GM06990 (cell line): ENCODE data around the gene CHST6.
"Not testable (repeated sequence)": the region's sequence is repeated elsewhere in the genome, so short reads cannot be mapped to it uniquely, and the experiment has no call there.

Experiments
- DNase-seq: peaks from one replicate; pipeline ENCODE4 v3.0.0-alpha.2; 2011; ENCODE audit not compliant: insufficient read length; ENCODE audit errors: extremely low read depth
- H3K27me3 ChIP-seq: replicated peaks from 2 replicates; pipeline ENCODE4 v1.6.0; 2011; ENCODE audit warnings: low read length; ENCODE audit not compliant: control insufficient read depth, insufficient read depth
- H3K36me3 ChIP-seq: 2 replicates; pipeline ENCODE4 v1.5.1; 2011; ENCODE audit warnings: low read length; ENCODE audit not compliant: control insufficient read depth, insufficient read depth
- H3K4me3 ChIP-seq: replicated peaks from 2 replicates; pipeline ENCODE4 v1.5.1; 2011; ENCODE audit warnings: low read depth, mild to moderate bottlenecking, control low read depth, low read length
- TF ChIP-seq, protein P1 (sequence below): IDR thresholded peaks from 2 replicates; pipeline ENCODE4 v1.5.1; 2011; ENCODE audit warnings: low read length, control low read depth, mild to moderate bottlenecking, inconsistent platforms; ENCODE audit not compliant: insufficient read depth, poor library complexity, severe bottlenecking

The CHST6 gene

DNA sequence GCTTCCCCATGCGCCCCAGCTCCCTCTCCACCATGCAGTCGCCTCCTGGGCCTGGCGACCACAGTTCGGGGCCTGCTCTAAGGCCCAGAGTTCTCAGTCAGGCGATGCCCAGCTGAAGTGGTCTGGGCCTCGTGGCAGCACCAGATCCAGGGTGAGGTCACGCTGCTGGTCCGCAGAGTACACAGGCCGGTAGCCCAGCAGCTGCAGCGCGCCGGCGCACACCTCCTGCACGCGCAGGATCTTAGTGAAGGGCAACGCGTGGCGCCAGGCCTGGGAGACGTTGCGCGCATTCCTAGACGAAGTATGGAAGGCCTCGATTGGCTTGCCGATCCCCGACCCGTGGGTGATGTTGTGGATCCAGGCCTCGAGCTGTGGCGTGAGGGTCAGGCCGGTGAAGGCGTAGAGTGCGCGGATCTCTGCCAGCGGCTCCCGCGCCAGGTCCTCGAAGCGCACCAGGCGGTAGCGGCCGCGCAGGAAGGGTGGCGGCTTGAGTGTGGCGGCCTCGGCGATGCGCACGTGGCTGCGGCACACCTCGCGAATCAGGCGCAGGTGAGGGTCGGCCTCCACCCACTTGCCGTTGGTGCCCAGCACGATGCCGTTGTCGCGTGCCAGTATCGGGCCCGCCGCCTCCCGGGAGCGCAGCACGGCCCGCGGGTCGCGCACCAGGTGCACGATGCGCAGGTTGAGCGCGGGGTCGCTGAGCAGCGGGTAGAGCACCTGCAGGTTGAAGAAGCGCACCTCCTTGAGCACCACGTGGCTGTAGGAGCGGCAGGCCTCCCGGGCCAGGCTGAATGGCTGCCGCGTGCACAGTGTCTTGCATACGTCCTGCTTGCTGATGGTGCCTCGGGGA lies 34.0 kb upstream of the CHST6 start:
- Histone ChIP-seq H3K27me3 (no peaks in the 10 kb centered on the region), H3K36me3 (no peaks in the 10 kb centered on the region), H3K4me3 (no peak overlapping the region)
- DNase-seq = no peak
- TF ChIP-seq, protein P1, sequence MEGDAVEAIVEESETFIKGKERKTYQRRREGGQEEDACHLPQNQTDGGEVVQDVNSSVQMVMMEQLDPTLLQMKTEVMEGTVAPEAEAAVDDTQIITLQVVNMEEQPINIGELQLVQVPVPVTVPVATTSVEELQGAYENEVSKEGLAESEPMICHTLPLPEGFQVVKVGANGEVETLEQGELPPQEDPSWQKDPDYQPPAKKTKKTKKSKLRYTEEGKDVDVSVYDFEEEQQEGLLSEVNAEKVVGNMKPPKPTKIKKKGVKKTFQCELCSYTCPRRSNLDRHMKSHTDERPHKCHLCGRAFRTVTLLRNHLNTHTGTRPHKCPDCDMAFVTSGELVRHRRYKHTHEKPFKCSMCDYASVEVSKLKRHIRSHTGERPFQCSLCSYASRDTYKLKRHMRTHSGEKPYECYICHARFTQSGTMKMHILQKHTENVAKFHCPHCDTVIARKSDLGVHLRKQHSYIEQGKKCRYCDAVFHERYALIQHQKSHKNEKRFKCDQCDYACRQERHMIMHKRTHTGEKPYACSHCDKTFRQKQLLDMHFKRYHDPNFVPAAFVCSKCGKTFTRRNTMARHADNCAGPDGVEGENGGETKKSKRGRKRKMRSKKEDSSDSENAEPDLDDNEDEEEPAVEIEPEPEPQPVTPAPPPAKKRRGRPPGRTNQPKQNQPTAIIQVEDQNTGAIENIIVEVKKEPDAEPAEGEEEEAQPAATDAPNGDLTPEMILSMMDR = no peak

GRCh38 chr16:75527825-75528299 lies 32.6 kb upstream of the CHST6 start:
- Histone ChIP-seq H3K36me3 (no peaks in the 10 kb centered on the region), H3K4me3 (no peak overlapping the region), H3K27me3 (no peaks in the 10 kb centered on the region)
- TF ChIP-seq, protein P1 = no peak
- no peak for DNase-seq

GRCh38 chr16:75526032-75526790 lies 31.0 kb upstream of the CHST6 start:
- no peak for DNase-seq
- TF ChIP-seq, protein P1 = no peak
- H3K27me3 ChIP-seq = no peaks in the 10 kb centered on the region
- H3K36me3 ChIP-seq = no peaks in the 10 kb centered on the region
- no peak overlapping the region for H3K4me3 ChIP-seq

DNA sequence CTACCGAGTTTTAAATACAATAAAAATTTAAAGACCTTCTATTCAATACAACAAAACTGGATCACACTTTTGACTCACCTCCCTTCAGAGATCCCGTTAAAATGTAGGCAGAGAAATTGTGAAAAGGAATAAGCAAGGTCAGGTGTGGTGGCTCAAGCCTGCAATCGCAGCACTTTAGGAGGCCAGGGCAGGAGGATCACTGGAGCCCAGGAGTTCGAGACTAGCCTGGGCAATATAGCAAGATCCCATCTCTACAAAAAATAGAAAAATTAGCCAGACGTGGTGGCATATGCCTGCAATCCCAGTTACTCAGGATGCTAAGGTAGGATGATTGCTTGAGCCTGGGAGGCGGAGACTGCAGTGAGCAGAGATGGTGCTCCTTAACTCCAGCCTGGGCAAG lies 23.9 kb upstream of the CHST6 start:
- TF ChIP-seq, protein P1 = no peak
- Histone ChIP-seq H3K4me3 (no peak overlapping the region), H3K36me3 (no peaks in the 10 kb centered on the region), H3K27me3 (no peaks in the 10 kb centered on the region)
- no peak for DNase-seq

DNA sequence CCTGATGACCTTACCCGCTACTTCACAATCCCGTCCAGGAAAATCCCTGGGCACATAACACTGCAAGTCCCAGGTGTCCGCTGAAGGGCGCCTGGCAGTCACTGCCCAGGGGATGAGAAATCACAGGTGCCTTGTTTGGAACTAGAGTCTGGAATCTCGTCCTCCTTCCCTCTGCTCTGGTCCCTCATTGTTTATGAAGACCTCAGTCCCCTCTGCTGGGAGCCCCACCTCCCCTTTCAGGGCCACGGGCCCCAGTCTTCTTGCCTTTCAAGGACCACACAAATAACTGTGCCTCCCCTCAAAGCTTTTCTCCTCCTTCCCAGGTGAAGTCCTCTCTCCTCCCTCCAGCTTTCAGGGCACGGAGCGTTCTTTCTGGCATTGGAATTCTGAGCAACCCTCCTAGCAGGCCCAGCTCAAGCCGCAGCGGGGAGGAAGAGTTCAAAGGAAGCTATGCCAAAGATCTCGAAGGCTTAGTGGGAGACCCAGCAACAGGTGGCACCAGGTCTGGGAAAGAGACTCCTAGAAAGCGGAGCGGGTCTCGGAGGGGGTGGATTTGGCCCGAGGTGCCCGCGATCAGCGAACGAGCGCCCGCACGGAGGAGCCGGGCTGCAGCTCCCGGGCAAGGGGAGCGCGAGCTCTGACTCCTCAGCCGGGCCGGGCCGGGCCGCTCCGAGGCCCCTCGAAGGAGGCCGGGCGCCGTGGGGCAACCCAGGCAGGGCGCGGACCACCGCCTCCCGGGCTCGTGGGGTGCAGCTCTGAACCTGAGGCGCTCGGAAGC lies 21.1 kb upstream of the CHST6 start:
- H3K4me3 ChIP-seq = peak overlapping the region; percentile 90
- not testable (repeated sequence) for H3K27me3 ChIP-seq, H3K36me3 ChIP-seq, DNase-seq
